WTC11 (cell line): ENCODE results near the gene NLGN1. TPM values are rescaled to one million over a fixed set of nuclear protein-coding genes. Genes with fewer than 3 reads are reported as not detected.

ENCODE experiments used
- ATAC-seq: fragments of 200-7000 bp; cut with Tn5 transposase; 2 replicates; pipeline ENCODE4 v1.10.0; 2021; ENCODE audit warnings: mild to moderate bottlenecking, moderate library complexity
- CTCF ChIA-PET: fragments of 300-600 bp; sonication (Branson Sonifier 250); formaldehyde crosslinking; loops from one replicate; lab custom pipeline; 2021; ENCODE audit warnings: antibody characterized with exemption; lab: Charles Lee
- POLR2A ChIA-PET: fragments of 350-600 bp; sonication (Branson Sonifier 250); formaldehyde crosslinking; loops from one replicate; lab custom pipeline; 2021; ENCODE audit warnings: antibody characterized with exemption; lab: Charles Lee
- DNase-seq: peaks from one replicate; pipeline ENCODE4 v3.0.0; 2021; ENCODE audit warnings: low spot score
- H3K27ac Mint-ChIP-seq: 2 replicates; pipeline ENCODE4 v1.8.0; 2021; ENCODE audit warnings: mixed read lengths
- H3K27me3 Mint-ChIP-seq: 2 replicates; pipeline ENCODE4 v1.8.0; 2021; ENCODE audit warnings: low read depth, mild to moderate bottlenecking, moderate library complexity, mixed read lengths
- H3K36me3 Mint-ChIP-seq: 2 replicates; pipeline ENCODE4 v1.8.0; 2021; ENCODE audit warnings: mixed read lengths
- H3K4me1 Mint-ChIP-seq: 2 replicates; pipeline ENCODE4 v1.8.0; 2022; ENCODE audit warnings: mixed read lengths
- H3K4me3 Mint-ChIP-seq: 2 replicates; pipeline ENCODE4 v1.8.0; 2021; ENCODE audit warnings: mild to moderate bottlenecking, moderate library complexity, mixed read lengths
- H3K9me3 Mint-ChIP-seq: 2 replicates; pipeline ENCODE4 v1.8.0; 2021; ENCODE audit warnings: mixed read lengths
- AFF4 ChIP-seq: sonication (generic); formaldehyde crosslinking; IDR thresholded peaks from 2 replicates; pipeline ENCODE4 v1.8.1; 2023; ENCODE audit warnings: mild to moderate bottlenecking, missing genetic modification reagents, borderline replicate concordance
- JAZF1 ChIP-seq: fragments of 250-450 bp; sonication (Bioruptor Pico); IDR thresholded peaks from 2 replicates; pipeline ENCODE4 v1.9.0; 2021; ENCODE audit warnings: moderate library complexity, mild to moderate bottlenecking, inconsistent platforms
- JUN ChIP-seq: sonication (generic); formaldehyde crosslinking; IDR thresholded peaks from 2 replicates; pipeline ENCODE4 v1.8.0; 2023; ENCODE audit warnings: mild to moderate bottlenecking, missing genetic modification reagents
- MXD4 ChIP-seq: fragments of 250-450 bp; sonication (Bioruptor Pico); IDR thresholded peaks from 2 replicates; pipeline ENCODE4 v1.8.0; 2021; ENCODE audit warnings: mild to moderate bottlenecking, moderate library complexity, borderline replicate concordance
- NFYB ChIP-seq: sonication (generic); formaldehyde crosslinking; conservative IDR thresholded peaks from 2 replicates; pipeline ENCODE4 v1.8.0; 2022; ENCODE audit warnings: low read depth, missing genetic modification reagents
- RELA ChIP-seq: sonication (generic); formaldehyde crosslinking; IDR thresholded peaks from 2 replicates; pipeline ENCODE4 v1.8.1; 2022; ENCODE audit warnings: missing genetic modification reagents, mild to moderate bottlenecking, borderline replicate concordance
- RORB ChIP-seq: fragments of 250-450 bp; sonication (Bioruptor Pico); IDR thresholded peaks from 2 replicates; pipeline ENCODE4 v1.9.0; 2021; ENCODE audit warnings: mild to moderate bottlenecking
- SMAD3 ChIP-seq: sonication (generic); formaldehyde crosslinking; IDR thresholded peaks from 2 replicates; pipeline ENCODE4 v1.8.0; 2022; ENCODE audit warnings: missing genetic modification reagents, mild to moderate bottlenecking, borderline replicate concordance
- ZMAT4 ChIP-seq: fragments of 250-450 bp; sonication (Bioruptor Pico); IDR thresholded peaks from 2 replicates; pipeline ENCODE4 v1.9.0; 2021; ENCODE audit warnings: mild to moderate bottlenecking
- ZNF317 ChIP-seq: sonication (generic); formaldehyde crosslinking; IDR thresholded peaks from 2 replicates; pipeline ENCODE4 v1.8.1; 2023; ENCODE audit warnings: low read depth, mild to moderate bottlenecking, moderate library complexity, missing genetic modification reagents, borderline replicate concordance
- total RNA-seq: library from RNA; stranded (reverse); gene quantifications from 3 replicates; pipeline ENCODE4 v1.2.3, GENCODE V29; 2021
- TF ChIP-seq, protein P1 (sequence below): sonication (generic); formaldehyde crosslinking; IDR thresholded peaks from 2 replicates; pipeline ENCODE4 v1.8.0; 2023; ENCODE audit warnings: missing genetic modification reagents, mild to moderate bottlenecking, borderline replicate concordance
- TF ChIP-seq, protein P2 (sequence below): sonication (generic); formaldehyde crosslinking; IDR thresholded peaks from 2 replicates; pipeline ENCODE4 v1.8.0; 2023; ENCODE audit warnings: missing genetic modification reagents
- TF ChIP-seq, protein P3 (sequence below): sonication (generic); formaldehyde crosslinking; IDR thresholded peaks from 2 replicates; pipeline ENCODE4 v1.8.0; 2022; ENCODE audit warnings: mild to moderate bottlenecking, missing genetic modification reagents
- TF ChIP-seq, protein P4 (sequence below): sonication (generic); formaldehyde crosslinking; IDR thresholded peaks from 2 replicates; pipeline ENCODE4 v1.8.1; 2023; ENCODE audit warnings: mild to moderate bottlenecking, moderate library complexity, missing genetic modification reagents

The NLGN1 gene
- total RNA-seq, 1 experiment from 2014 or later: 12.4 TPM

GRCh38 chr3:173933113-173933512, 535.6 kb downstream of the NLGN1 start:
- ATAC-seq (no peak), DNase-seq (no peak)
- no peak for TF ChIP-seq RELA (CRISPR knock-in tag)
- TF ChIP-seq, all 79 proteins: peak for 0
- Mint-ChIP-seq H3K4me1 (peaks cover 44% of the 10 kb centered on the region), H3K4me3 (no peak overlapping the region), H3K27ac (peak overlapping the region; percentile 5; the same call in 1 of the 2 replicates), H3K27me3 (no peaks in the 10 kb centered on the region), H3K36me3 (no peaks in the 10 kb centered on the region), H3K9me3 (no peaks in the 10 kb centered on the region)
- ChIA-PET POLR2A (interaction anchor here (1.2 kb wide), 1 partner anchor 13 kb away, joined by 3 read pairs; no protein-coding TSS in a partner anchor), CTCF (no interaction called here)

DNA sequence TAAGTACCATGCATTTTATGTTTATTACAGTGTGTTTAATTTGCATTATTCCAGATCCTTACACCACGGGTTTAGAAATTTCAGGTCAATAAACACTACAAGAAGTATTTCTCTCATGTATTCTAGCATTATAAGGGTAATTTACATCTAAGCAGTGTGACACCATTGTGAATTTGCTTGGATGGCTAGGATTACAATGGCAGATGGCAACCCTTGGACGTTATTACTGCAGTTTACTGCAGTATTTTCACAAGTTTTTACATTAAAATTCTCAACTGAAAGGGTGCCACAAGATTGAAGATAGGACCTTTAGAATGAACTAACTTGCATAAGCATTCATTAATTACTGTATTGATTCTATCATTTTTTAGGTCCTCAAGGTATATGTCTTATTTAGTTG, 538.8 kb downstream of the NLGN1 start:
- no peak for ATAC-seq
- Mint-ChIP-seq H3K4me1 (peaks cover 32% of the 10 kb centered on the region), H3K27me3 (no peaks in the 10 kb centered on the region), H3K4me3 (no peak overlapping the region), H3K9me3 (no peaks in the 10 kb centered on the region), H3K27ac (no peak overlapping the region), H3K36me3 (no peaks in the 10 kb centered on the region)
- TF ChIP-seq, protein P1, sequence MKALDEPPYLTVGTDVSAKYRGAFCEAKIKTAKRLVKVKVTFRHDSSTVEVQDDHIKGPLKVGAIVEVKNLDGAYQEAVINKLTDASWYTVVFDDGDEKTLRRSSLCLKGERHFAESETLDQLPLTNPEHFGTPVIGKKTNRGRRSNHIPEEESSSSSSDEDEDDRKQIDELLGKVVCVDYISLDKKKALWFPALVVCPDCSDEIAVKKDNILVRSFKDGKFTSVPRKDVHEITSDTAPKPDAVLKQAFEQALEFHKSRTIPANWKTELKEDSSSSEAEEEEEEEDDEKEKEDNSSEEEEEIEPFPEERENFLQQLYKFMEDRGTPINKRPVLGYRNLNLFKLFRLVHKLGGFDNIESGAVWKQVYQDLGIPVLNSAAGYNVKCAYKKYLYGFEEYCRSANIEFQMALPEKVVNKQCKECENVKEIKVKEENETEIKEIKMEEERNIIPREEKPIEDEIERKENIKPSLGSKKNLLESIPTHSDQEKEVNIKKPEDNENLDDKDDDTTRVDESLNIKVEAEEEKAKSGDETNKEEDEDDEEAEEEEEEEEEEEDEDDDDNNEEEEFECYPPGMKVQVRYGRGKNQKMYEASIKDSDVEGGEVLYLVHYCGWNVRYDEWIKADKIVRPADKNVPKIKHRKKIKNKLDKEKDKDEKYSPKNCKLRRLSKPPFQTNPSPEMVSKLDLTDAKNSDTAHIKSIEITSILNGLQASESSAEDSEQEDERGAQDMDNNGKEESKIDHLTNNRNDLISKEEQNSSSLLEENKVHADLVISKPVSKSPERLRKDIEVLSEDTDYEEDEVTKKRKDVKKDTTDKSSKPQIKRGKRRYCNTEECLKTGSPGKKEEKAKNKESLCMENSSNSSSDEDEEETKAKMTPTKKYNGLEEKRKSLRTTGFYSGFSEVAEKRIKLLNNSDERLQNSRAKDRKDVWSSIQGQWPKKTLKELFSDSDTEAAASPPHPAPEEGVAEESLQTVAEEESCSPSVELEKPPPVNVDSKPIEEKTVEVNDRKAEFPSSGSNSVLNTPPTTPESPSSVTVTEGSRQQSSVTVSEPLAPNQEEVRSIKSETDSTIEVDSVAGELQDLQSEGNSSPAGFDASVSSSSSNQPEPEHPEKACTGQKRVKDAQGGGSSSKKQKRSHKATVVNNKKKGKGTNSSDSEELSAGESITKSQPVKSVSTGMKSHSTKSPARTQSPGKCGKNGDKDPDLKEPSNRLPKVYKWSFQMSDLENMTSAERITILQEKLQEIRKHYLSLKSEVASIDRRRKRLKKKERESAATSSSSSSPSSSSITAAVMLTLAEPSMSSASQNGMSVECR (CRISPR knock-in tag): no peak
- TF ChIP-seq RORB (no peak), MXD4 (CRISPR knock-in tag) (no peak), AFF4 (CRISPR knock-in tag) (no peak), SMAD3 (CRISPR knock-in tag) (no peak), ZNF317 (no peak), JAZF1 (CRISPR knock-in tag) (no peak), JUN (CRISPR knock-in tag) (no peak), ZMAT4 (CRISPR knock-in tag) (no peak), NFYB (CRISPR knock-in tag) (no peak)
- TF ChIP-seq, protein P2, sequence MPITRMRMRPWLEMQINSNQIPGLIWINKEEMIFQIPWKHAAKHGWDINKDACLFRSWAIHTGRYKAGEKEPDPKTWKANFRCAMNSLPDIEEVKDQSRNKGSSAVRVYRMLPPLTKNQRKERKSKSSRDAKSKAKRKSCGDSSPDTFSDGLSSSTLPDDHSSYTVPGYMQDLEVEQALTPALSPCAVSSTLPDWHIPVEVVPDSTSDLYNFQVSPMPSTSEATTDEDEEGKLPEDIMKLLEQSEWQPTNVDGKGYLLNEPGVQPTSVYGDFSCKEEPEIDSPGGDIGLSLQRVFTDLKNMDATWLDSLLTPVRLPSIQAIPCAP (CRISPR knock-in tag): no peak
- TF ChIP-seq, protein P3, sequence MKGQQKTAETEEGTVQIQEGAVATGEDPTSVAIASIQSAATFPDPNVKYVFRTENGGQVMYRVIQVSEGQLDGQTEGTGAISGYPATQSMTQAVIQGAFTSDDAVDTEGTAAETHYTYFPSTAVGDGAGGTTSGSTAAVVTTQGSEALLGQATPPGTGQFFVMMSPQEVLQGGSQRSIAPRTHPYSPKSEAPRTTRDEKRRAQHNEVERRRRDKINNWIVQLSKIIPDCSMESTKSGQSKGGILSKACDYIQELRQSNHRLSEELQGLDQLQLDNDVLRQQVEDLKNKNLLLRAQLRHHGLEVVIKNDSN: no peak
- TF ChIP-seq, protein P4, sequence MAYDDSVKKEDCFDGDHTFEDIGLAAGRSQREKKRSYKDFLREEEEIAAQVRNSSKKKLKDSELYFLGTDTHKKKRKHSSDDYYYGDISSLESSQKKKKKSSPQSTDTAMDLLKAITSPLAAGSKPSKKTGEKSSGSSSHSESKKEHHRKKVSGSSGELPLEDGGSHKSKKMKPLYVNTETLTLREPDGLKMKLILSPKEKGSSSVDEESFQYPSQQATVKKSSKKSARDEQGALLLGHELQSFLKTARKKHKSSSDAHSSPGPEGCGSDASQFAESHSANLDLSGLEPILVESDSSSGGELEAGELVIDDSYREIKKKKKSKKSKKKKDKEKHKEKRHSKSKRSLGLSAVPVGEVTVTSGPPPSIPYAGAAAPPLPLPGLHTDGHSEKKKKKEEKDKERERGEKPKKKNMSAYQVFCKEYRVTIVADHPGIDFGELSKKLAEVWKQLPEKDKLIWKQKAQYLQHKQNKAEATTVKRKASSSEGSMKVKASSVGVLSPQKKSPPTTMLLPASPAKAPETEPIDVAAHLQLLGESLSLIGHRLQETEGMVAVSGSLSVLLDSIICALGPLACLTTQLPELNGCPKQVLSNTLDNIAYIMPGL: no peak
- no peak for DNase-seq
- ChIA-PET POLR2A (no interaction called here), CTCF (no interaction called here)
